Measurements from ENCODE around the gene TRIM66. TPM values are rescaled to one million over a fixed set of nuclear protein-coding genes. Genes with fewer than 3 reads are reported as not detected.
A peak's percentile ranks its signal among the peaks of the same experiment; 100 is the strongest.

The TRIM66 gene
- total RNA-seq, 1 experiment from 2014 or later = 2.1 TPM

DNA sequence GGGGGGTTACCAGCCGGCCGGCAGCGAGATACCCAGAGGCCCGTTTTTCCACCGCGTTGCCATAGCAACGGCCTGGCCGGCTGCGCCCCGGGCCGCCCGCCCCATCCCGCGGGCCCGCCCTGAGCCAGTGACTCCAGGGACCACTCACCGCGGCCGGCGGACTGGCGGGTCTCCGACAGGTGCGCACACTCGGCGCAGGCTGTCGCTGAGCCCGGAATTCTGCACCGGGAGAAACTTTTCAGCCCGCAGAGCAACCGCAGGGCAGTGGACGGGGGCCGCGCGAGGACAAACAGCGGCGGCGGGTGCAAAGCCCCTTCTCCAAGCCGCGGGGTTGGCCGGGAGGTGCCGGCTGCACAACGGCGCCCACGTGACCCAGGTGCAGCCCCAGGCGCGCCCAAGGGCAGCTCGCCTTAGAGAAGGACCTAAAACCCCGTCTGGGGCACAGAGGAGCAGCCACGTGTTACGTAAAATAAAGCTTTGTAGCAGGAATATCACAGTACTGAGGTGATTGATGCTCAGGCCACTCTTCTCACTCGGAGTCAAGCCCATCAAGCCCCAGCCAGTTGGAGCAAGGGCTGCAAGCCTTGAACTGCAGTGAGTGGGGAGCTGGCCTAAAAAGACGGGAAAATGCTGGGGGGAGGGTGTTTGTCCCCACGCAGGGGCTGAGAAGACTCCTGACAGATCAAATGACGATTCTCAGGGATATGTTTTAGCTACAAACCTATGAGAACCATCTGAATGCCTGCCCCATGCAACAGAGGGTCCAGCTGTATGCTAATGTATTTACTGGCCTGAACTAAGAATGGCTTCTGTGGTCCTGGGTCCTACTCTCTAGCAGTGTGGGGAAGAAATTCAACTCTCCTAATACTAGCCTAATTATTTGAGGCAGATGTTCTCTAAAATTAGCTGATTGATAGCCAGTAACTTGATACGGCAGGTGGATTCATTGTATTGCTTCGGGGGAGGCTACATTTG is 88.2 kb downstream of the TRIM66 start, which contains the start of gene STK33:
TSS of gene STK33 (minus strand) at position 294 of the 975 bp plus-strand sequence. CDS start 119,323 bp downstream, outside the sequence.
- H2BK5ac ChIP-seq (ENCODE audit: insufficient read length, low read length) = no peak within 1 kb of the TSS
- Mint-ChIP-seq H3K27ac (peak within 1 kb of the TSS in 2 of 3 experiments; percentile 90 to 96; a peak in 4 of 7 replicates), H3K36me3 (ENCODE audit: insufficient read depth in 1 of 3, low read depth in 3 of 3) (no peaks in the 10 kb centered on the region; a peak in 1 of 7 replicates), H3K27me3 (ENCODE audit: low read depth) (no peaks in the 10 kb centered on the region; the same call in 1 of the 2 replicates), H3K4me3 (peak within 1 kb of the TSS; percentile 82 to 90), H3K9me3 (no peaks in the 10 kb centered on the region), H3K4me1 (peaks cover 22 to 25% of the 10 kb centered on the region in 2 experiments)
- peak within 1 kb of the TSS; percentile 91 for H3K9ac ChIP-seq (ENCODE audit: extremely low read depth, insufficient read length, low read length)
- no peaks in the 10 kb centered on the region for H3K79me2 ChIP-seq (ENCODE audit: insufficient read depth, low read length)
- peak within 1 kb of the TSS; percentile 20; the same call in 1 of the 2 replicates for H3K4ac ChIP-seq (ENCODE audit: low read depth, low read length)
- H4K8ac ChIP-seq (replicated peaks; ENCODE audit: insufficient read length, low read depth, low read length) = no peak within 1 kb of the TSS
- peak; percentile 86 for DNase-seq
- peaks cover 13% of the 10 kb centered on the region for H3K23me2 ChIP-seq (ENCODE audit: insufficient read length, low read depth, low read length, poor library complexity, severe bottlenecking)
- peak within 1 kb of the TSS; percentile 87 for H3K4me2 ChIP-seq (ENCODE audit: insufficient read depth, insufficient read length, low read length)
- H4K5ac ChIP-seq (ENCODE audit: insufficient read length, low read depth, low read length) = peak within 1 kb of the TSS; percentile 91
- no peak within 1 kb of the TSS for H2BK12ac ChIP-seq (ENCODE audit: insufficient read length, low read depth, low read length)
- no peak within 1 kb of the TSS for H3K56ac ChIP-seq (ENCODE audit: insufficient read length, low read depth, low read length)
- no peaks in the 10 kb centered on the region for H3K79me1 ChIP-seq (ENCODE audit: insufficient read depth, low read depth, low read length, poor library complexity, severe bottlenecking)
- peak within 1 kb of the TSS; percentile 98 for H3K18ac ChIP-seq (ENCODE audit: insufficient read length, low read depth, low read length)
- H2BK15ac ChIP-seq (ENCODE audit: low read depth, low read length) = no peak within 1 kb of the TSS
- H3K14ac ChIP-seq (ENCODE audit: insufficient read depth, low read length) = peak within 1 kb of the TSS; percentile 98
- peak within 1 kb of the TSS; percentile 82 for H3T11ph ChIP-seq (ENCODE audit: low read length)
- no peak within 1 kb of the TSS for H2BK20ac ChIP-seq (ENCODE audit: low read depth, low read length, poor library complexity, severe bottlenecking)
- H4K91ac ChIP-seq (ENCODE audit: insufficient read length, low read depth, low read length) = peak within 1 kb of the TSS; percentile 77
- H3K4me1 ChIP-seq (ENCODE audit: insufficient read depth, low read length) = no peaks in the 10 kb centered on the region; the same call in 1 of the 2 replicates
- no peaks in the 10 kb centered on the region for H3K27me3 ChIP-seq (ENCODE audit: insufficient read depth, low read length)
- no peak within 1 kb of the TSS for H3K23ac ChIP-seq (ENCODE audit: insufficient read length, low read depth, low read length)
- WGBS (ENCODE audit: extremely low coverage, insufficient read length, low lambda C conversion rate) = no CpG with 5 or more reads among the region's 55 CpGs
- no peaks in the 10 kb centered on the region for H4K20me1 ChIP-seq (ENCODE audit: control insufficient read depth, insufficient read depth, insufficient read length)
- H3K9me3 ChIP-seq (ENCODE audit: control insufficient read depth, low read depth, low read length) = no peaks in the 10 kb centered on the region
- no peak within 1 kb of the TSS for H2AK5ac ChIP-seq (ENCODE audit: insufficient read length, low read length)
- peak within 1 kb of the TSS; percentile 35 for H2AFZ ChIP-seq (ENCODE audit: low read length)
- H2BK120ac ChIP-seq (ENCODE audit: low read depth, low read length, poor library complexity, severe bottlenecking) = peak within 1 kb of the TSS; percentile 39
- no peak for TF ChIP-seq CTCF (conservative IDR thresholded peaks at IDR 0.05)
- H3K27ac ChIP-seq (ENCODE audit: insufficient read length, low read depth, low read length) = no peak within 1 kb of the TSS
